Endothelial cell of hepatic sinusoid (primary cell): ENCODE data around the gene EXOC6B.

Source experiments
- in situ Hi-C: cut with HindIII; loops from 2 replicates; pipeline ENCODE4 v1.10.0; 2017; ENCODE audit warnings: low sequenced_read_pairs

EXOC6B gene

DNA sequence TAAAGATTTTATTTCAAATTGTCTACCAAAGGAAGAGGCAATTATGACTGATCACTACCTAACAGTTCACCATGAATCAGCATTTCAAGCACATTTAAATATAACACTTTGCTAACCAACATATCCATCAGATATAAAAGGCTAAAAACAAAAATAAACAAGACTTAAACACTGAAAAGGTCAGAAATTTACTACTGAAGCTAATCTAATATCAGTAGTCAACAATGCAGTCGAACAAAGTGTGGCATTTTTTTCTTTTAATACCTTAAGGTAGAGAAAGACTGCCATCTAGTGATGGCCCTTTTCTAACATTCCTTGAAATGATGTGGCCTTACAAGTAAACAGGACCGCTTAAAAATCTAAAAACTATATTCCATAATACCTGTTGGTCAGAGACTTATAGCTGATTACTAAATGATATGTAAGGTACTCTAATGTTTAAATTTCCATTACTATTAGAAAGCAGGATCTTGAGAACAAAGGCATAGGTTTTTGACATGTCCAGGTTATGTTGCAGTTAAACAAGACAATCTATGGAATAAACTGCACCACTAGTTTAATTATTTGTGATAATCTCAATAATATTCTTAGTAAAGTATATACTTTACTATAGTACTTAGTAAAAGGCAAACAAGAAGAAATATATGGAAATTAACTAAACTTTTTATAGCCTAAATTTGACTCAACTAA is 80.0 kb downstream of the EXOC6B start:
- in situ Hi-C loops, result no loop called here

DNA sequence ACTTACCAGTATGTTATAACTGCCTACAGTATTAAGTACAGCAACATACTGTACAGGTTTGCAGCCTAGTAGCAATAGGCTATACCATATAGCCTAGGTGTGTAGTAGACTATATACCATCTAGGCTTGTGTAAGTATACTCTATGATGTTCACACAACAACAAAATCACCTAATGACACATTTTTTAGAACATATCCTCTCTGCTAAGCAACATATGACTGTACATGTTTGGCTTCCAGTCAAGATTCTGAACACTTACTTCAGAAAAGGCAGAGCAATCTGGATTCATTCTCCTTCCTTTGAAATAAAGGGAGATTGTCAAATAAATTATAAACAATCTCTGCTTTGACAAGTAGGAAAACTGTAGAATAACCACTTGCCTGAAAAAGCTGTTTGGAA is 81.8 kb downstream of the EXOC6B start:
- in situ Hi-C loops, result no loop called here

GRCh38 chr2:72743481-72743880 is 82.4 kb downstream of the EXOC6B start:
- in situ Hi-C loops, result no loop called here

DNA sequence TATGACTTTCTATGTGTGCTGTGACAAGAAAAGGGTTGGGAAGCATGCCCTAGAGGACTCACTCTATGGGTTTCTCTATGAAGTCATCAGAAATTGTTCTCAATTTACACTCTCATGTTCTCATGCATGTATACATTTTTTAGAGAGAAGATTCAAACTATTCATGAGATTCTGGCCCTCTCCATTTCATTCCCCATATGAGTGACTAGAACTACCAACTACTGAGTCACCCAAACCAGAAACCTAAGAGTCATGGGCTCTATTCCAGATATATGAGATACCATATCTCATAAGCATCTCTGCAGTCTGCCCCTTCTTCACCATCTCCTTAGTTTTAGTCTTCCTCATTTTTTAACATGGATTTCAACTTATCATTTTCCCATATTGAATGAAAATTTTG is 87.7 kb downstream of the EXOC6B start:
- in situ Hi-C loops, result no loop called here

GRCh38 chr2:72734432-72734831 is 91.4 kb downstream of the EXOC6B start:
- in situ Hi-C loops, result no loop called here

DNA sequence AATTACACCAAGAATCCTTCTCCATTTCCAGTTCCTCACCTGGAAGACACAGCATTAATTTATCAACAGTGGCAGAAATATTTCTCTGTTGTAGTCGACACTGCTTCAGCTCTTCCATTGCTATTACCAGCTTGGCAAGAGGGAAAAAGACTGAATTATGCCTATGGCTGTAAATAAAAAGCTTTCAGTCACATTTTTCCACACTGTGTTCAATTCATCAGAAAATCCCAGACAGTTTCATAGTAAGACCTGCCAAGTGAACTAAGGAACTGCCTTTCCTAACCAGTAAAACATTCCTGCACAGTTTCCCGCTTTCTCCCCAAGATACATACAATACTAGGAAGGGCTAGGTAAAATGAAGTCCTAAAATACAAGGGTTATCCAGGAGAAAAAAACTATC is 94.7 kb downstream of the EXOC6B start:
- in situ Hi-C loops, result no loop called here

- in situ Hi-C loops, result no loop called here
Observed at GRCh38 chr2:72727356-72727755, 98.5 kb downstream of the EXOC6B start.

DNA sequence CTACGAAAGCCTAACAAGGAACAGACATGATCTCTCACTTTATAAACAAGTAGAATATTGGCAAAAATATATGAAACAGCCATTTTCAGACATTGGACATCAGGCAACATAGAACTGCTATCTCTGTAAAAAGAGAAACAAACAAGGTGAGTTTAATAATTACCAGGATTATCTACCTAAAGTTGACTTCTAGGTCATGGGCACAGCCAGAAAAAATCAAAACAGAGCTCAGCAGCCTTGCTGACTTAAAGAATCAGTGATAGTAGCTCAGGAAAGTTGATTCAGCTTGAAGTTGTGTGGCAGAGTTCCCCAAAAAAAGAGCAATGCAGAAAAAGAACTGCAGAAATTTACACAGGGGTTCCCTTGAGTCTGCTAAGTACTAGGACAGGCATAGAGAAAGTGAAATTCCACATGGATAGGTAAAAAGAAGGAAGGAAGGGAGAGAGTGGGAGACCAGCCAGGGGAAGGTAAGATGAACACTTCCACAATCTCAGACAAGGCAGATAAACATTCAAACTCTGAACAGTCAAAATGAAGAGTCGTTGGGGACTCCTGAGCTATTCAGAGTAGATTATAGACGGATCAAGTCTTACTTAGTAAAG is 102.0 kb downstream of the EXOC6B start:
- in situ Hi-C loops, result no loop called here

DNA sequence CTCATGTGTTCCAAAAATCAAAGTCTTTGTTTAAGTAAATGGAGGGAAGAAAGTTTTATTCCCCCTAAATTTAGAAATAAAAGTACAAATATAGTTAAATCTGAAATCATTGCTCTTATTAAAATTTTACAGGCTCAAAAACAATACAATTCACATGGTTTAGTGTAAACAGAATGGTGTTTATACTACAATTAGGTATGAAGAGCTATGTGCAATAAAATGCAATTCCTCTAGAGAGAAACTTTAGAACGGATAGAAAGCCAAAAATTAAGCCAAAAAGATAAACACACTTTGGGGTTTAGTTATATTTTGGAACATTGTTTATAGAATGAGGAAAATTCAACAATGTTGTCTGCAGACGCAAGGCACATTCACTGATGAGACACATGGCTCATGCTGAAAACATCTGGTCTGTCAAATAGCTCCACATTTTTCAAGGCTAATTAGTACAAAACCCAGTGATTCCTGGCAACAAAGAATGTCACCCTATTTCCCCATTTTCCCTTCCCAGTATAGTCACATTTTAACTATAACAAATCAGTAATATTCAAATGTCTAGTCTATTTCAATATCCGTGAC is 103.3 kb downstream of the EXOC6B start:
- in situ Hi-C loops, result no loop called here

DNA sequence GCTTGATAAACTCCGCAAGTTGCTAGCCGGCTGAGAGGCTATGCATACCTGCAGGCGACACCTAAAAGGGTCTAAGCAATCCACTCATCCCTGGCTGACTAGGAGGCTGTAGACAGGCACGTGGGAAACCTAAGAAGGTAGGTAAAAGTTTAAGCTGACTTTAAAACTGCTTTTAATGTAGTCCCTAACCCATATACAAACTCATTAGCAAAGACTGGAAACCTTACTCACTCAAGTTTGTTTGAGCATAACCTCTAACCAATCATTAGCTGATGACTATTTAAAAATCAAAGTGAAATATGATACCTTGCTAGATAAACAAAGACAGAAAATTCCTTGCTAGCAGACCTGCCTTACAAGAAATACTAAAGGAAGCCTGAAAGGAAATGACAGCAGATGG is 106.4 kb downstream of the EXOC6B start:
- in situ Hi-C loops, result no loop called here

- in situ Hi-C loops, result no loop called here
Observed at GRCh38 chr2:72718876-72719275, 107.0 kb downstream of the EXOC6B start.

- in situ Hi-C loops, result no loop called here
Observed at GRCh38 chr2:72716601-72717000, 109.2 kb downstream of the EXOC6B start.

DNA sequence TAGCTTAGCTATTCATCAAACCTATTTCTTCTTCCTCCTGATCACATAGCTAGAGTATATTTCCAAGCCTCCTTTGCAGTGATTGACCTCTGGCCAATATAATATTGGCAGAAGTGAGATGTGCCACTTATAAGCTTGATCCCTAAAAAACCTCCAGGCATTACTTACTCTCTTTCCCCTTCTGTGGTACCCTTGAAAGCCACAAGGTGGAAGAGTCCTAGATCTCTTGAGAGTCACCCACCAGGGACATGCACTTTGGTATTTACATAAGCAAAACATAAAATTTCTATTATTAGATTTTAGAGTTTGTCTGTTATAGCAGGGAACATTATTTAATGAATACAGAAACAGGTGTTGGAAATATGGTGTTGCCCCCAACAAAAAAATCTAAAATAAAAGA is 112.0 kb downstream of the EXOC6B start:
- in situ Hi-C loops, result no loop called here

DNA sequence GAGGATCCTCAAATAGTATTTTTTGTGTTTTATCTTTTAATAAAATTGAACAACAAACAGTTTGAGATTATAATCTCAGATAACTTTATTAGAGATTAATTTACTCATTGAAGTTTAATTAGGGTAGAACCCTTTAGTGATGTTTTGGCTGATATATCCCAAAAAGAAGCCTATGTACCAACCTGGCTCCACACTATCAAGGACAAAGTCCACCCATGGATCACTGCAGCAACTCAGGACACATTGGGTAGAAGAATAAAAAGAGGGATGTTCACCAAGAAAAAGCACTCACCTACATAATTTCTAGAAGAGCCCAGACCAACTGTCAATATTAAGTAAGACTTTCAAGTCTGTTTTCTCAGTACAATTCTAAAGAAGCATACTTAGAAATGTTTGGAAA is 112.9 kb downstream of the EXOC6B start:
- in situ Hi-C loops, result no loop called here

GRCh38 chr2:72712304-72712703 is 113.5 kb downstream of the EXOC6B start:
- in situ Hi-C loops, result no loop called here

- in situ Hi-C loops, result no loop called here
Observed at GRCh38 chr2:72710418-72711152, 115.2 kb downstream of the EXOC6B start.

DNA sequence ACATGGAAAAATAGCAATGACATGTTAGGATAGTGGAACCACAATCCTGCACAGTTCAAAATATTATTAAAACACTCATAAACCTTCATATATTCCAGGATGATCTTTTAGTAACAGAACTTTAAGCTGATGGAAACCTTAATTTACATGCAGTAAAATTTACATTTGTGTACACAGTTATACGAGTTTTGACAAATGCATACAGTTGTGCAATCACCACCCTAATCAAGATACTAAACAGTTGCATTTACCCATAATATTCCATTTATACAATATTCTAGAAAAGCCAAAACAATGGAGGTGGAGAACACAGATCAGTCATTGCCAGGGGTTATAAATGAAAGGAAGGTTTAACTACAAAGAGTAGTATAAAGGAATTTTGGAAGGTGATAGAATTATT is 117.6 kb downstream of the EXOC6B start:
- in situ Hi-C loops, result no loop called here

DNA sequence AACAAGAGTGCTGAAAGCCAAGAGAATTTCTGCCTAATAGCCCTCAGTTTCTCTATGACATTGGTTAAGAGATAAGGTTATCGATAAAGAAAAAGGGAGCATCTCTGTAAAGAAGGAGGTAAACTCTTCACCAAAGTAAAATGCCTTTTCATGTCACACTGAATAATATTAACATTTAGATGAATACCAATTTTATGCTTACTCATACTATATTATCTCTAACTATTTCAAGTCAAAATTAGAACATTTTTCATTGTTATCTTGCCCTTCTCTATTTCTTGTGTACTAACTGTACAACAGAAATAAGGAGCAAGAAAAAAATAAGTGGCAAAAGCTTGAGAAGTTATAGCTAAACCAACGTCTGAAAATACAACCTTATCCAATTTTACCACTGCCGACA is 127.5 kb downstream of the EXOC6B start:
- in situ Hi-C loops, result no loop called here

GRCh38 chr2:72696559-72696958 is 129.3 kb downstream of the EXOC6B start:
- in situ Hi-C loops, result no loop called here

DNA sequence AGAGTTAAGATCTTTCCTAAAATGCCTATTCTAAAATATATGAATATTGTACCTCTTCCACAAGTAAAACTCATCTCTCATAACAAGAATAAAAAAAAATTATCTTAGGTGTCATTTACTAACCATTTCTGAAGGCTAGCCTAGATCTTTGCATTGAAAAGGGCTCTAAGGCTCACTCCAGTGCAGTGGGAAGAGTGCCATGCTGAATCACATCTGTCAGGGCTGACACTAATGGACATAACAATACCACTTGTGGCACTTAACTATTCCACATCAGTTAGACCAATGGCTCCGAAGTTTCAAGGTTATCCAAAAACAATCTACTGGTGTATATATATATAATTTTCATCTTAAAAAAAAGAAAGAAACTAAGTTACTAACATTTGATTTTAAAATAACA is 130.2 kb downstream of the EXOC6B start:
- in situ Hi-C loops, result no loop called here

- in situ Hi-C loops, result no loop called here
Observed at GRCh38 chr2:72694715-72695496, 130.9 kb downstream of the EXOC6B start.
